Epithelial cell of esophagus (primary cell): Measurements from ENCODE around the gene MYOZ3.
A peak's percentile ranks its signal among the peaks of the same experiment; 100 is the strongest.

Experiments used
- DNase-seq: peaks from one replicate; pipeline ENCODE4 v3.0.0; 2010; ENCODE audit warnings: low read depth
- H3K4me3 ChIP-seq: 2 replicates; pipeline ENCODE4 v1.5.1; 2011; ENCODE audit warnings: mild to moderate bottlenecking, low read length, control low read depth
- CTCF ChIP-seq: IDR thresholded peaks from 2 replicates; pipeline ENCODE4 v1.5.1; 2011; ENCODE audit warnings: low read depth, mild to moderate bottlenecking, low read length, control low read depth, inconsistent platforms; ENCODE audit not compliant: insufficient read depth; ENCODE audit errors: missing control alignments

The MYOZ3 gene, protein sequence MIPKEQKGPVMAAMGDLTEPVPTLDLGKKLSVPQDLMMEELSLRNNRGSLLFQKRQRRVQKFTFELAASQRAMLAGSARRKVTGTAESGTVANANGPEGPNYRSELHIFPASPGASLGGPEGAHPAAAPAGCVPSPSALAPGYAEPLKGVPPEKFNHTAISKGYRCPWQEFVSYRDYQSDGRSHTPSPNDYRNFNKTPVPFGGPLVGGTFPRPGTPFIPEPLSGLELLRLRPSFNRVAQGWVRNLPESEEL

GRCh38 chr5:150661086-150661485 is at the start of gene MYOZ3:
TSS of gene MYOZ3 (plus strand) at chr5:150661251. CDS start at chr5:150662942, 1,691 bp downstream.
- no peak for TF ChIP-seq CTCF
- no peak for DNase-seq

GRCh38 chr5:150612405-150612804 is 48.6 kb upstream of the MYOZ3 start:
- no peak for TF ChIP-seq CTCF
- DNase-seq, result no peak
- no peak overlapping the region for H3K4me3 ChIP-seq

More at GRCh38 chr5:150661086-150661485, at the start of gene MYOZ3:
- no peak within 1 kb of the TSS for H3K4me3 ChIP-seq

- no peak overlapping the region for H3K4me3 ChIP-seq
- no peak for TF ChIP-seq CTCF
- DNase-seq, result no peak
These were observed 48.0 kb upstream of the MYOZ3 start for GRCh38 chr5:150612905-150613670.

DNA sequence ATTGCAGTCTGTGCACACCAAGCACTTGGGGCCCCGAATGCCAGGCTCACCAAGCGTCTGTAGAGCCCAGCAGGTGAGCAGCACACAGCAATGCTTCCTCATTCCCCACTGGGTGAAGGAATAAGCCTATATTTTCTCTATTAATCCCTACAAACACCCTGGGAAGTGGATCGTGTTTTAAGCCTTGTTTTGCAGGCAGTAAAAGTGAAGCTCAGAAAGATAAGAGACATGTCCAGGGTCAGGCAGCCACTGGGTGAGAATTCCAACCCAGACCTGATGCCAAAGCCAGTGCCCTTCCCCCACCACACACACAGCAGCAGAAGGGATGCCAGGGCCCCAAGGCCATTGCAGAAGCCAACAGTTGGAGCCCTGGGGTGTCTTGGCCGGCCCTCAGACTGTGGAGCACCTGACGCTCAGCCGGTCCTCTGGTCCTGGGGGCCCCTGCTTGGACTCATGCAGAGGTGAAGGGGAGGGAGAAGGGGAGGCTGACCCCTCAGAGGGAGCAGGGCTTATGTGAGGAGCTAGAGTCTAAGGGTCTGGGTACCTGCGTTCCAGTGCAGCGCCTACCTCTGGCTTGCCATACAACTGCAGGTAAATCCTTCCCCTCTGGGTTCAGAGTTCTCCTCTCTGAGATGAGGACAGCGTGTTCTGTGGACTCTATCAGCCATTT is 46.9 kb upstream of the MYOZ3 start:
- peak; percentile 15 for TF ChIP-seq CTCF
- no peak overlapping the region for H3K4me3 ChIP-seq
- no peak for DNase-seq

DNA sequence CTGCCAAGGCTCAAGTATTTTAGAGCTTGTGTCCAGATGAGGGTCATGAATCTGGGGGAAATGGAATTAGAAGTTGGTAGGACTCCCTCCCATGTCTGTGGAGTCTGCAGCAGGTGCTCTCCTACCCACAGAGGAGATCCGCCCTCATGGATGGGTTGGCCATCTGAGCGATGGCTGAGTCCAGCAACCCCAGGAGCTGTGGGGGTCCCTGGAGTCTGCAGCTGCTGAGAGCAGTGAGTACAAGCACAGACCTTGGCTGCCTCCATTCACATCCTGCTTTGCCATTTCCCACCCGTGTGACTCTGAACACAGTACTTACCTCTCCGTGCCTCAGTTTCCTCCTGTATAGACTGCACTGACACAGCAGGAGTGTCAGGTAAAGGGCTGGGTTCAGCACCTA is 46.4 kb upstream of the MYOZ3 start:
- no peak for TF ChIP-seq CTCF
- no peak overlapping the region for H3K4me3 ChIP-seq
- DNase-seq, result no peak

- H3K4me3 ChIP-seq, result no peak overlapping the region
- no peak for TF ChIP-seq CTCF
- DNase-seq, result peak; percentile 57
These were observed 45.8 kb upstream of the MYOZ3 start for GRCh38 chr5:150615141-150615699.
